Subcutaneous abdominal adipose tissue (tissue), 5 donors: ENCODE data around the gene DAB2IP.

Experiments used
- H3K27ac ChIP-seq: one replicate; pipeline ENCODE4 v1.7.0; 2013; ENCODE audit warnings: low read depth, mild to moderate bottlenecking, inconsistent platforms, low read length, moderate library complexity
- H3K27me3 ChIP-seq, 5 donors: one replicate each; pipeline ENCODE4 v1.7.0; 2013; ENCODE audit warnings: low read length in 5 of 5, inconsistent platforms in 1 of 5; ENCODE audit not compliant: control insufficient read depth in 5 of 5, insufficient read depth in 4 of 5
- H3K36me3 ChIP-seq, 5 donors: one replicate each; pipeline ENCODE4 v1.7.0; 2013; ENCODE audit warnings: low read length in 5 of 5; ENCODE audit not compliant: control insufficient read depth in 5 of 5, insufficient read depth in 5 of 5
- H3K4me1 ChIP-seq, 5 donors: one replicate each; pipeline ENCODE4 v1.7.0; 2013; ENCODE audit warnings: low read length in 5 of 5, mild to moderate bottlenecking in 3 of 5, moderate library complexity in 1 of 5; ENCODE audit not compliant: control insufficient read depth in 5 of 5, insufficient read depth in 5 of 5
- H3K4me3 ChIP-seq, 5 donors: one replicate each; pipeline ENCODE4 v1.7.0; 2013; ENCODE audit warnings: low read length in 5 of 5, low read depth in 1 of 5
- H3K9ac ChIP-seq, 5 donors: one replicate each; pipeline ENCODE4 v1.7.0; 2013; ENCODE audit warnings: low read length in 5 of 5, mild to moderate bottlenecking in 4 of 5, moderate library complexity in 3 of 5
- H3K9me3 ChIP-seq, 5 donors: one replicate each; pipeline ENCODE4 v1.7.0; 2013; ENCODE audit warnings: low read length in 5 of 5; ENCODE audit not compliant: control insufficient read depth in 5 of 5
- donor health status: healthy.
- donor health status: healthy.
- donor health status: healthy.
- donor health status: healthy.
- donor health status: healthy.

Gene DAB2IP

GRCh38 chr9:121811140-121811539 is 159.7 kb downstream of the DAB2IP start:
- peaks cover 0 to 4% (median 0%) of the 10 kb centered on the region in 5 donors for H3K4me1 ChIP-seq
- no peaks in the 10 kb centered on the region for H3K36me3 ChIP-seq
- H3K27ac ChIP-seq, result no peak overlapping the region
- H3K9ac ChIP-seq, result no peak overlapping the region
- H3K9me3 ChIP-seq, result no peaks in the 10 kb centered on the region
- H3K4me3 ChIP-seq, result no peak overlapping the region
- peaks cover 0 to 2% (median 0%) of the 10 kb centered on the region in 5 donors for H3K27me3 ChIP-seq

DNA sequence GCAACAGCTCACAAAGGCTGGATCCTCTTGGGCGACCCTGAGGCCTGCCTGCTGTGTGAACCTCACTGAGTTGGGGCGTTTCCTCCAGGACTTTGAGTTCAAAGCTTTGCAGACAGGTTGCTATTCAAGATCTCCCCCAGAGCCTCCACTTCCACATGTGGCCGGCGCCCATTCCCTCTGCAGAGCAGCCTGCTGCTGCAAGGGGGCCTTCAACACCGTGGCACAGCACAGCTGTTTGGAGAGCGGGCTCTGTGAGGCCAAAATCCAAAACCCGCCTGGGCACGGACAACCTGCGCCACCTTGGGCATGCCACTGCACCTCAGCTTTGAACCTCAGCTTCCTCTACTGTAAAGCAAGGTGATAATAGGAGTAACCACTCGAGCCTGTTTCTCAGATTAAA is 160.3 kb downstream of the DAB2IP start:
- Histone ChIP-seq H3K9me3 (no peaks in the 10 kb centered on the region), H3K27me3 (peaks cover 0 to 3% (median 0%) of the 10 kb centered on the region in 5 donors), H3K9ac (no peak overlapping the region), H3K36me3 (no peaks in the 10 kb centered on the region), H3K27ac (no peak overlapping the region), H3K4me3 (no peak overlapping the region), H3K4me1 (peaks cover 0 to 4% (median 0%) of the 10 kb centered on the region in 5 donors)

DNA sequence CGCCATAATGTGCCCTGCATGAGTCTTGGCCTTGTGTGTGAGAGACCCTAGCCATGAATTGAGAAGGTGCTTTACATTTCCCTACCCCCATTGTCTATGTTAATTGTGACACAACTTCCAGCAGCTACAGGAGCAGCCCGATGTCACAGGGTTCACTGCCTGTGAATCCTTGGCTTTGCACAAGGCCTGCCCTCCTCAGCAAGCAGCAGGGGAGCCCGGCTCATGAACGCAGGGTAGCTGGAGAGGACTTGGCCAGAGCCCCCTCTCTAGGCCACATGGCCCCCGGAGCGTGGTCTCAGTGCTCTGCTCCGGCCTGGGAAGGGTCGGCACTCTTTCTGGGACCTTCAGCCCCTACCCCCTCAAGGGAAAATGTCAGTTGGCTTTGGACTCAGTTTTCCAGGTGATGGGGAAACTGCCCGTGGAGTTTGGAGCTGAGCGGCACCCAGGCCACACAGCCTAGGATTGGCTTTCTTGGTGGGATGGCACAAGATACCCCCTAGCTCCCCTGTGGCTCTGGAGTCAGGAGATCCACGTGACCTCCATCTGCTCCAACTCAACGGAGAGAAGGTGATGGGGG is 160.8 kb downstream of the DAB2IP start:
- Histone ChIP-seq H3K4me3 (no peak overlapping the region), H3K4me1 (peaks cover 0 to 4% (median 0%) of the 10 kb centered on the region in 5 donors), H3K9ac (no peak overlapping the region), H3K9me3 (no peaks in the 10 kb centered on the region), H3K27me3 (peaks cover 0 to 3% (median 0%) of the 10 kb centered on the region in 5 donors), H3K27ac (no peak overlapping the region), H3K36me3 (no peaks in the 10 kb centered on the region)

GRCh38 chr9:121813519-121814210 is 162.2 kb downstream of the DAB2IP start:
- Histone ChIP-seq H3K27ac (no peak overlapping the region), H3K36me3 (no peaks in the 10 kb centered on the region), H3K4me1 (peaks cover 0 to 4% (median 0%) of the 10 kb centered on the region in 5 donors), H3K4me3 (no peak overlapping the region), H3K27me3 (peaks cover 0 to 3% (median 0%) of the 10 kb centered on the region in 5 donors), H3K9me3 (no peaks in the 10 kb centered on the region), H3K9ac (no peak overlapping the region)

- H3K27ac ChIP-seq, result no peak overlapping the region
- H3K27me3 ChIP-seq, result peaks cover 0 to 3% (median 0%) of the 10 kb centered on the region in 5 donors
- H3K9ac ChIP-seq, result no peak overlapping the region
- no peaks in the 10 kb centered on the region for H3K36me3 ChIP-seq
- no peak overlapping the region for H3K4me3 ChIP-seq
- H3K4me1 ChIP-seq, result peaks cover 0 to 9% (median 0%) of the 10 kb centered on the region in 5 donors
- H3K9me3 ChIP-seq, result no peaks in the 10 kb centered on the region
Measured at GRCh38 chr9:121814594-121814993, 163.2 kb downstream of the DAB2IP start.

- no peak overlapping the region for H3K27ac ChIP-seq
Measured at GRCh38 chr9:121815084-121815483, 163.7 kb downstream of the DAB2IP start.

GRCh38 chr9:121815546-121816448 is 164.4 kb downstream of the DAB2IP start:
- no peaks in the 10 kb centered on the region for H3K36me3 ChIP-seq
- H3K27me3 ChIP-seq, result peaks cover 0 to 3% (median 0%) of the 10 kb centered on the region in 5 donors
- no peaks in the 10 kb centered on the region for H3K9me3 ChIP-seq
- peaks cover 0 to 10% (median 0%) of the 10 kb centered on the region in 5 donors for H3K4me1 ChIP-seq
- H3K4me3 ChIP-seq, result no peak overlapping the region
- no peak overlapping the region for H3K9ac ChIP-seq
- H3K27ac ChIP-seq, result no peak overlapping the region

More at GRCh38 chr9:121815084-121815483, 163.7 kb downstream of the DAB2IP start:
- Histone ChIP-seq H3K9me3 (no peaks in the 10 kb centered on the region), H3K27me3 (peaks cover 0 to 3% (median 0%) of the 10 kb centered on the region in 5 donors), H3K9ac (no peak overlapping the region), H3K36me3 (no peaks in the 10 kb centered on the region), H3K4me3 (no peak overlapping the region), H3K4me1 (peaks cover 0 to 9% (median 0%) of the 10 kb centered on the region in 5 donors)

DNA sequence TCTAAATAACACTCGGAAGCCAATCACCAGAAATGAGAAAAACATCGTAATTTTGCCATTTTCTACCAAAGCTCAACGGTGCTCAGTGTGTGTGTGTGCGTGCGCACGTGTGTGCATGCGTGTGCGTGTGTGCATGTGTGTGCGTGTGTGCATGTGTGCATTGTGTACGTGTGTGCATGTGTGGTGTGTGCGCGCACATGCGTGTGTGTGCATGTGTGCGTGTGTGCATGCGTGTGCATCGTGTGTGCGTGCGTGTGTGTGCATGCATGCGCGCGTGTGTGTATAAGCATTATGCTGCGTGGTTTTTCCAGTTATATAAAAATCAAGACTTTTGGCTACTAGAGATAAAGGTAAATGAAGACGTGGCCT is 165.0 kb downstream of the DAB2IP start:
- H3K9ac ChIP-seq, result no peak overlapping the region
- H3K27me3 ChIP-seq, result peaks cover 0 to 3% (median 0%) of the 10 kb centered on the region in 5 donors
- H3K4me3 ChIP-seq, result no peak overlapping the region
- no peaks in the 10 kb centered on the region for H3K9me3 ChIP-seq
- peaks cover 0 to 15% (median 0%) of the 10 kb centered on the region in 5 donors for H3K4me1 ChIP-seq
- H3K27ac ChIP-seq, result no peak overlapping the region
- peaks cover 0 to 2% (median 0%) of the 10 kb centered on the region in 5 donors for H3K36me3 ChIP-seq

- H3K27me3 ChIP-seq, result peaks cover 0 to 3% (median 0%) of the 10 kb centered on the region in 5 donors
- no peaks in the 10 kb centered on the region for H3K9me3 ChIP-seq
- H3K9ac ChIP-seq, result no peak overlapping the region
- peaks cover 0 to 21% (median 0%) of the 10 kb centered on the region in 5 donors for H3K4me1 ChIP-seq
- H3K4me3 ChIP-seq, result no peak overlapping the region
- H3K36me3 ChIP-seq, result peaks cover 0 to 2% (median 0%) of the 10 kb centered on the region in 5 donors
- no peak overlapping the region for H3K27ac ChIP-seq
Measured at GRCh38 chr9:121816845-121817450, 165.5 kb downstream of the DAB2IP start.
